ENCODE results near the gene TYMP. TPM values are rescaled to one million over a fixed set of nuclear protein-coding genes. Genes with fewer than 3 reads are reported as not detected.

The TYMP gene
- total and polyA plus RNA-seq, 2 of the 8 experiments (the other 6 are each of a cell fraction or from before 2014, with no cell fraction given): 0.43 to 0.48 TPM

DNA sequence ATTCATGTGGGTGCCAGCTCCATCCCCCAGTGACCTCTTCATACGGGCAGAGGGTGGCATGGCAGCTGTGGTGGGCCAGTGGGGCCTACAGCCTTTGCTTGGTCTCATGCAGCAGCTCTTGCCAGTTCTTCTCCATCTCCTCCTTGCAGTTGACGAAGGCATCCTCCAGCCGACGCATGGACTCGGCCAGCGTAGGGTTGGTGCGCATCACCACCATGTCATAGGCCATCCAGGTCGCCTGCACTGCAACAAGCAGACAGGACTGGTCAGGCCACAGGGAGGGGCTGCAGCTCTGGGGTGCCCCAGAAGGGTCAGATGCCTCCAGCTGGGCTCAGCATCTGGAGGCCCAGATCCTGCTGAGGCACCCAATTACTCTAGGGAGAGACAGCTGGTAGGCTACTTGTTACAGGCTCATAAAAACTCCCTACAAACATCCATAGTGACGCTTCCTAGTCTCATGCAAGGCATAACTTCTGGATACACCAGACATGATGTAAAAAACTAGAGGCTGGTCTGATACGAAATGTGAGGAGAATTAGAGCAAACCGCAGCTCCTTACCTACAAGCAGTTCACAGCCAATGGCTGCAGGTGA lies 21.4 kb upstream of the TYMP start (continued):
- no peak for TF ChIP-seq ZNF274 (IDR thresholded peaks at IDR 0.05; ENCODE audit: borderline replicate concordance, extremely low read depth, low read length)
- TF ChIP-seq, protein P1, sequence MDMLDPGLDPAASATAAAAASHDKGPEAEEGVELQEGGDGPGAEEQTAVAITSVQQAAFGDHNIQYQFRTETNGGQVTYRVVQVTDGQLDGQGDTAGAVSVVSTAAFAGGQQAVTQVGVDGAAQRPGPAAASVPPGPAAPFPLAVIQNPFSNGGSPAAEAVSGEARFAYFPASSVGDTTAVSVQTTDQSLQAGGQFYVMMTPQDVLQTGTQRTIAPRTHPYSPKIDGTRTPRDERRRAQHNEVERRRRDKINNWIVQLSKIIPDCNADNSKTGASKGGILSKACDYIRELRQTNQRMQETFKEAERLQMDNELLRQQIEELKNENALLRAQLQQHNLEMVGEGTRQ (IDR thresholded peaks at IDR 0.05; ENCODE audit: low read length): no peak
